Right lung (tissue), 5 donors: Measurements from ENCODE around the gene SIRT6. TPM values are rescaled to one million over a fixed set of nuclear protein-coding genes. Genes with fewer than 3 reads are reported as not detected.
"Not testable (repeated sequence)": the region's sequence is repeated elsewhere in the genome, so short reads cannot be mapped to it uniquely, and the experiment has no call there.

Experiments
- DNase-seq, 2 donors: peaks; one replicate each; pipeline ENCODE4 v3.0.0-alpha.2; 2013
- polyA plus RNA-seq, 5 donors: library from polyadenylated mRNA; unstranded; fragments of 120-200 nt; gene quantifications; one replicate each; pipeline versions ENCODE4 v1.2.1 to v1.2.3, GENCODE V29; 2013; ENCODE audit warnings: inconsistent platforms in 1 of 5, low replicate concordance in 1 of 5; ENCODE audit not compliant: insufficient read length in 5 of 5, insufficient read depth in 1 of 5

Gene SIRT6
- polyA plus RNA-seq, 5 donors, result 15.5 to 29.9 (median 18.3) TPM

- DNase-seq, result no peak
These were observed 45.7 kb downstream of the SIRT6 start for GRCh38 chr19:4136680-4137088.

DNA sequence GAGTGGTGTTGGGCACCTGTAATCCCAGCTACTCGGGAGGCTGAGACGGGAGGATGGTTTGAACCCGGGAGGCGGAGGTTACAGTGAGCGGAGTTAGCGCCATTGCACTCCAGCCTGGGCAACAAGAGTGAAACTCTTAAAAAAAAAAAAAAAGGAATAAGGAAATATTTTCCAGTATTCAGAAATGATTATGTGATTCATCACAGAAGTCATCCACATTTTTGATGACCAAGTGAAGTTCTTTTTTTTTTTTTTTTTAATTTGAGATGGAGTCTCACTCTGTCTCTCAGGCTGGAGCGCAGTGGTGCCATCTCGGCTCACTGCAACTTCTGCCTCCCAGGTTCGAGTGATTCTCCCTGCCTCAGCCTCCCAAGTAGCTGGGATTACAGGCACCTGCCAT, 47.0 kb downstream of the SIRT6 start:
- not testable (repeated sequence) for DNase-seq

DNA sequence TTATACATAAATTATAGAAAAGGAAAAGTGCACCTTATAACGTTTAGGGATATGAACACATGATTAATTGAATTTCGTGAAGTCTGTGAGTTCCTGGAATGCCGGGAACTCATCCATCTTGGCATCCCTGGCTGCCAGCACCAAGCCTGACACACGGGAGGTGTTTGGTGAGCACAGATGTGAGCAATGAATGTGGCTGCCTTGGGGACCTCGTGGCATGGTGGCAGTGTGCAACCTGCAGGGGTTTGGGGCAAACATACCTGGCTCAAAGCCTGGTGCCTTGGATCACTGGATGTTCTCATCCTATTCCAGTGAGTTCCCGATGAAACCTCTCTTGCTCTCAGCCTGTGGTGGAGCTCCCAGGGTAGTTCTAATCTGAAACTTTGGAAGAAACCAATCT, 48.0 kb downstream of the SIRT6 start:
- no peak for DNase-seq

GRCh38 chr19:4130744-4131438, 51.5 kb downstream of the SIRT6 start:
- DNase-seq, result no peak

- not testable (repeated sequence) for DNase-seq
These were observed 53.3 kb downstream of the SIRT6 start for GRCh38 chr19:4129050-4129449.

- not testable (repeated sequence) for DNase-seq
These were observed 55.0 kb downstream of the SIRT6 start for GRCh38 chr19:4127322-4127721.

- no peak for DNase-seq
These were observed 57.7 kb downstream of the SIRT6 start for GRCh38 chr19:4124638-4125037.

Other genes starting within 250 kb of the SIRT6 start
- gene NMRK2, start 249.5 kb downstream of the SIRT6 start, polyA plus RNA-seq, result 10 to 100 TPM in 1 of 5 donors, not detected in 4; 13.3 TPM
- gene DAPK3, start 211.5 kb downstream of the SIRT6 start, polyA plus RNA-seq, result 10 to 100 TPM; 28.5 to 59.8 (median 43.7) TPM
- gene EEF2, start 197.1 kb downstream of the SIRT6 start, polyA plus RNA-seq, result 1,000 to 10,000 TPM; 1,175 to 1,904 (median 1,537) TPM
- gene PIAS4, start 174.8 kb downstream of the SIRT6 start, polyA plus RNA-seq, result 10 to 100 TPM; 21.2 to 36.0 (median 28.3) TPM
- gene ZBTB7A, start 115.7 kb downstream of the SIRT6 start, polyA plus RNA-seq, result 10 to 100 TPM in 2 of 5 donors, 1 to 10 TPM in 3; 6.6 to 15.7 (median 9.3) TPM
- gene MAP2K2, start 58.4 kb downstream of the SIRT6 start, polyA plus RNA-seq, result 100 to 1,000 TPM in 2 of 5 donors, 10 to 100 TPM in 3; 81.0 to 160 (median 98.8) TPM
- under 1 TPM in 1 of 5 donors, not detected in 4; 0.16 TPM for gene CREB3L3, start 28.9 kb downstream of the SIRT6 start, polyA plus RNA-seq
- 1 to 10 TPM in 3 of 5 donors, under 1 TPM in 2; 0.73 to 3.1 (median 1.1) TPM for gene ANKRD24, start 126 bp upstream of the SIRT6 start, polyA plus RNA-seq
- 1 to 10 TPM in 2 of 5 donors, under 1 TPM in 3; 0.40 to 1.3 (median 0.87) TPM for gene EBI3, start 47.0 kb upstream of the SIRT6 start, polyA plus RNA-seq
- 10 to 100 TPM; 14.4 to 23.7 (median 17.6) TPM for gene YJU2, start 64.5 kb upstream of the SIRT6 start, polyA plus RNA-seq
- 1 to 10 TPM in 1 of 5 donors, under 1 TPM in 4; 0.23 to 6.4 (median 0.30) TPM for gene SHD, start 96.7 kb upstream of the SIRT6 start, polyA plus RNA-seq
- under 1 TPM; 0.37 to 0.63 (median 0.43) TPM for gene TMIGD2, start 119.8 kb upstream of the SIRT6 start, polyA plus RNA-seq
- 1 to 10 TPM in 4 of 5 donors, under 1 TPM in 1; 0.94 to 2.3 (median 1.9) TPM for gene FSD1, start 122.0 kb upstream of the SIRT6 start, polyA plus RNA-seq
- gene STAP2, start 156.3 kb upstream of the SIRT6 start, polyA plus RNA-seq, result 10 to 100 TPM; 29.1 to 40.3 (median 33.3) TPM
- gene MPND, start 161.0 kb upstream of the SIRT6 start, polyA plus RNA-seq, result 10 to 100 TPM; 14.7 to 27.8 (median 20.8) TPM
- gene SH3GL1, start 218.0 kb upstream of the SIRT6 start, polyA plus RNA-seq, result 100 to 1,000 TPM in 1 of 5 donors, 10 to 100 TPM in 4; 64.8 to 131 (median 87.4) TPM
- 10 to 100 TPM; 16.8 to 29.1 (median 24.7) TPM for gene CHAF1A, start 220.1 kb upstream of the SIRT6 start, polyA plus RNA-seq